Ovary (tissue), 3 donors: ENCODE data around the gene SDK1.

ENCODE experiments used
- CTCF ChIP-seq, 3 donors: fragments of 450-650 bp in 2 of 3; fragments of 200-600 bp in 1 of 3; IDR thresholded peaks; one replicate each; pipeline versions ENCODE4 v1.5.1 to v1.8.0; 2016 to 2022; ENCODE audit warnings: antibody characterized with exemption in 3 of 3, mild to moderate bottlenecking in 1 of 3
- EP300 ChIP-seq: sonication (generic); formaldehyde crosslinking; IDR thresholded peaks from one replicate; pipeline ENCODE4 v1.6.1; 2017; ENCODE audit warnings: antibody characterized with exemption
- donor health status: DM: no; HTN: no; CAD: no.

DNA sequence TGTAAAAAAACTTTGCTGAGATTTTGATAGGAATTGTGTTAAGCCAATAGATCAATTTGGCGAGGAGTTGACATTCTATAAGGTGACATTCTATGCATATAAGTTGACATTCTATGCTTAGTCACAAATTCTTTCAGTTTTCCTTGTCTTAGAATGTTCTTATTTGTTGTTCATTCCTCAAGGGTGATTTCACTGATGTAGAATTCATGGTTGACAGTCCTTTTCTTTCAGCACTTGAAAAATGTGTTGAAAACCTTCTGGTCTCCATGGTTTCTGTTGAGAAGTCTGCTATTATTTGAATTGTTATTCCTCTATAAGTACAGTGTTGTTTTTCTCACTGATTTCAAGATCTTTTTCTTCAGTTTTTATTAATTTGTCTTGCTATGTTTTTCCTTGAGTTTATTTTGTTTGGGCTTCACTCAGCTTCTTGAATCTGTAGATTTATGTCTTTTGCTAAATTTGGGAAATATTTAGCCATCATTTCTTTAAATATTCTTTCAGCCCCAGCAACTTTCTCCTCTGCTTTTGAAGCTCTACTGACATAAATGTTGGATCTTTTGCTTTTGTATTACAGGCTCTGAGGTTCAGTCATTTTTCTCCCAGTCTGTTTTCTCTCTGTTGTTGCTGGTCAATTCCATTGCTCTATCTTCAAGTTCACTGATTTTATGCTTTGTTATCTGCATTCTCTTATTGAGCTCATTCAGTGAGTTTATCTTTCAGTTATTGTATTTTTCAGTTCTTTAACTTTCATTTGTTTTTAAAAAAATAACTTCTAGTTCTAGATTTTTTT is 154.9 kb downstream of the SDK1 start:
- TF ChIP-seq CTCF (IDR thresholded peaks at IDR 0.05) (no peak), EP300 (no peak)
